Activated CD4-positive, alpha-beta T cell treated with anti-CD3 and anti-CD28 coated beads for 36 hours (primary cell): ENCODE data around the gene PAX5. TPM values are rescaled to one million over a fixed set of nuclear protein-coding genes. Genes with fewer than 3 reads are reported as not detected.

Experiments
- ATAC-seq: fragments of 200-7000 bp; cut with Tn5 transposase; one replicate; pipeline ENCODE4 v1.10.0; 2021; ENCODE audit warnings: mild to moderate bottlenecking, moderate library complexity
- CTCF ChIA-PET: fragments of 350-600 bp; sonication (Branson Sonifier 250); formaldehyde crosslinking; loops from one replicate; lab custom pipeline; 2021; ENCODE audit warnings: antibody characterized with exemption; lab: Charles Lee
- POLR2A ChIA-PET: fragments of 350-600 bp; sonication (Branson Sonifier 250); formaldehyde crosslinking; loops from one replicate; lab custom pipeline; 2021; ENCODE audit warnings: antibody characterized with exemption, inconsistent platforms; lab: Charles Lee
- DNase-seq: peaks from one replicate; pipeline ENCODE4 v3.0.0-alpha.2; 2020
- H3K27ac Mint-ChIP-seq: one replicate; pipeline ENCODE4 v1.8.0; 2021; ENCODE audit warnings: mixed read lengths
- H3K27me3 Mint-ChIP-seq: one replicate; pipeline ENCODE4 v1.8.0; 2021; ENCODE audit warnings: mixed read lengths
- H3K36me3 Mint-ChIP-seq: one replicate; pipeline ENCODE4 v1.8.0; 2021; ENCODE audit warnings: low read depth, mixed read lengths
- H3K4me1 Mint-ChIP-seq: one replicate; pipeline ENCODE4 v1.8.0; 2021; ENCODE audit warnings: mixed read lengths
- H3K4me3 Mint-ChIP-seq: one replicate; pipeline ENCODE4 v1.8.0; 2021; ENCODE audit warnings: mild to moderate bottlenecking, moderate library complexity, mixed read lengths
- H3K9me3 Mint-ChIP-seq: one replicate; pipeline ENCODE4 v1.8.0; 2021; ENCODE audit warnings: low read depth, mixed read lengths
- intact Hi-C, 2 experiments: fragments of 100-400 bp; cut with DNase I in 1 of 2; cut with micrococcal nuclease in 1 of 2; formaldehyde crosslinking; loops; one replicate each; pipeline versions ENCODE4 v1.14.2 to v1.15.1; 2022 to 2024; cut with DNase I, micrococcal nuclease
- total RNA-seq, 2 experiments: library from RNA; stranded (reverse); gene quantifications; one replicate each; pipeline ENCODE4 v1.2.3, GENCODE V29; 2021

PAX5 gene
- total RNA-seq, 2 experiments from 2014 or later: 0.21 to 0.51 TPM

DNA sequence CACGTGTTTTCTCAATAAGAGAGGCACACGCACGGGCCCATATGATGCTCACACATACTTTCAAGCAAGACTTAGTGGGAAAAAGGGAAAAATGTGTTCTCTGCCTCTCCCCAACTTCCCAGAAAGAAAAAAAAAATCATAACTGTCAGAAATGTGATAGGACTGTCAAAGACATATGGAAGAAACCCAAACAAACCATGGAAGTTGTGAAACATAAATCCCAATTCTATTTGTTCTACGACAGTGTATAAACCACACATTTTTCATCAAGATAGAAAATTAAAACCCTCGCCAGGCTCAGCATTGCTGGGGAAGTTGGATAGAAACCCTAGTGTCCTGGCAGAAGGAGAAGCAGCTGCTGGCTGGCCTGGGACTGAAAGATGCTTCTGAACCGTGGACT is 211.9 kb downstream of the PAX5 start:
- POLR2A ChIA-PET: no interaction called here
- intact Hi-C loops: no loop called here
- CTCF ChIA-PET: no interaction called here
- Mint-ChIP-seq H3K27me3 (peaks cover 10% of the 10 kb centered on the region), H3K27ac (no peak overlapping the region), H3K4me1 (no peaks in the 10 kb centered on the region), H3K36me3 (no peaks in the 10 kb centered on the region), H3K9me3 (no peaks in the 10 kb centered on the region), H3K4me3 (no peak overlapping the region)
- DNase-seq (no peak), ATAC-seq (no peak)

DNA sequence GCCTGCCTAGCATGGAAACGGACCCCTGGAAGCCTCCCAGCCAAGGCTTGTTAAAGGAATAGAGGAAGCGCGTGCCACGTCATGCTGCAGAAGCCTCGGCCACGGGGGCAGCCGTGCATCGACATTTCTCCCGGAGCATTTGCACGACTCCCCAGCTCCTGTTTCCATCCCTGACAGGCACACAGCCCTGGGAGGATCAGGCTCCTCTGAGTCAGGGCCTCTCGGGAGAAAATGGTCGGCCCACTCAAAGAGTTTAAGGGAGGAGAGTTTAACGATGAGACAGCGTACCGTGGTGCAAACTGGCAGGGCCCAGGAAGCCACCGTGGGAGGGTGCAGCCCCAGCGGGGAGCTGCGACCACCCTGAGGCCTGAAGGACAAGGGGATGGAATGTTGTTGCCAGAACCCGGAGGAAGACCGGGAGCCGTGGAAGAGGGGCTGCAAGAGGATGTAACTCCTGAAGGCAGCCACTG is 213.6 kb downstream of the PAX5 start:
- Mint-ChIP-seq H3K9me3 (no peaks in the 10 kb centered on the region), H3K27ac (no peak overlapping the region), H3K36me3 (no peaks in the 10 kb centered on the region), H3K4me1 (no peaks in the 10 kb centered on the region), H3K27me3 (peaks cover 15% of the 10 kb centered on the region), H3K4me3 (no peak overlapping the region)
- ChIA-PET CTCF (interaction anchor here (0.7 to 1.1 kb wide), 2 partner anchors 90 to 160 kb away, joined by 3 to 4 read pairs; no protein-coding TSS in a partner anchor), POLR2A (no interaction called here)
- no peak for ATAC-seq
- no peak for DNase-seq
- intact Hi-C loops: no loop called here

DNA sequence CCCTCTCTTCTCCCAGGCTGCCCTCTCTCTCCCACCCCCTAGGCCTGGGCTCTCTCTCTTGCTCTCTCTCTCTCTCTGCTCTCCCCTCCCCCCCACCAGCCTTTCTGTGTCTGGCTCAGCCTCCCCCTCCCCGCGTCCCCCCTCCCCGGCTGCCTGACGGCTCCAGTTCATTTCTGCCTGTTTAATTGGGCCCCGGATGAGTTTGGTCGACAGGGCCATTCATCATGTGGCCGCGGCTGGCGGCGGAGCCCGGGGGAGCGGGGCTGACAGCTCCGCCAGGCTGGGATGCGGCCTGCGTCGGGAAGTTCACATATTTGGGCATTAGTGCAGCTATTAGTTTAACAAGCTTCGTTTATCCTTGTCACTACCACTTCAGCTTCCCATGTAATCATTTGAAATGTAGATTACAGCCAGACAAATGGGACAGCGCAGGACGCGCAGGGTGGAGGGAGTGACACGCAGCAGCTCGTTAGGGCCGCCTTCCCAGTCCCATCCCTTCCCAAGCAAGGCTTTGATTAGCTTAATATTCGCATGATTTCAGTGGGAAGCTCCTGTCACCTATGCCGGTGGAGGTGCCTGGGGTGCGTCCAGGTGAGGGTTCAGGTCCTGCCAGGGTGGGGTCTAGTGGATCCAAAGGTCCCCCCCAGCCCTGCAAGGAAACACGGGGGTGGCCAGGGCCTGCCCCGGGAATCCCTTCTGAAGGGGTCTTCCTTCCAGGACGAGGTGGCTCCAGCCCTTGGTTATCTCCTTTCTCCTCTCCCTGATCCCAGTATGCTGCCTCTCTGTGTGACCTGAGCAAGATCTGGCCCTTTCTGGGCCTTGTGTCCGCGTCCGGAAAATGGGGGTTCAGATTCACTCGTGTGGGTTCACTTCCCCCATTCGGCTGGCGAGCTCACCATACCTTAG is 214.8 kb downstream of the PAX5 start:
- H3K4me3 Mint-ChIP-seq: no peak overlapping the region
- no peak overlapping the region for H3K27ac Mint-ChIP-seq
- no peaks in the 10 kb centered on the region for H3K4me1 Mint-ChIP-seq
- ChIA-PET CTCF (no interaction called here), POLR2A (no interaction called here)
- no peaks in the 10 kb centered on the region for H3K9me3 Mint-ChIP-seq
- ATAC-seq (no peak), DNase-seq (no peak)
- H3K27me3 Mint-ChIP-seq: peaks cover 15% of the 10 kb centered on the region
- H3K36me3 Mint-ChIP-seq: no peaks in the 10 kb centered on the region
- intact Hi-C loops: loop anchor here in 1 of 2 experiments (10.0 kb wide), 1 partner anchor 126 kb away; no protein-coding TSS in a partner anchor

DNA sequence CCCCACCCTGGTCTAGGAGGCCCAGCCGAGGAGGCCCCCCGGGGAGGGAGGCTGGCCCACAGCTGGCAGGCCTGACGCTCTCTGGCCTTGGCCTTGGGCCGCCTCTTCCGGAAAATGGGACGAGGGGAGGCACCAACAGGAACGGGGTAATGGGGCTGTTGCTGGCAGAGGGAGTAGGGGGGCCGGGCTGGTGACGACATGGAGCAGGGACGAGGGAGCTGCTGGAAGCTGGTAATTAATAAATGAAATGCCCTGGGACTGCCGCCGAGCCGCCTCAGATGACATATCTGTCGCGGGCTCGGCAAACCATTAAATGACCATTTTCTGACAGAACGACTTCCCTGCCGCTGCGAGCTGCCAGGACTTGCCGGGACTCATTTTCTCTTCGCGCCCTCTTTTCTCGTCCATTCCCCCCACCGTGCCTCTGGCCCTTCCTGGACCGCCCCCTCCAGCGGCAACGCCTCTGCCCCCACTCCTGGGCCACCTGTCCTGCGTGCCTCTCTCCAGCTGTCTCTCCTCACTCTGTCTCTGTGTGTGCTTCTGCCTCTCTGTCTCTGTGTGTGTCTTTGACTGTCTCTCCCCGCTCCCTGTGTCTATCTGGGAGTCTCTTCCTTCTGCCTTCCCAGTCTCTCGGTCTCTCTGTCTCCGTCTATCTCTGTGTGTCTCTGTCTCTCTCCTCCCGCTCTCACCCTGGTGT is 215.7 kb downstream of the PAX5 start:
- H3K36me3 Mint-ChIP-seq: no peaks in the 10 kb centered on the region
- H3K27ac Mint-ChIP-seq: no peak overlapping the region
- ChIA-PET POLR2A (no interaction called here), CTCF (interaction anchor here (0.6 kb wide), 1 partner anchor 702 kb away, joined by 3 read pairs; no protein-coding TSS in a partner anchor)
- intact Hi-C loops: loop anchor here in 1 of 2 experiments (10.0 kb wide), 1 partner anchor 126 kb away; no protein-coding TSS in a partner anchor
- no peaks in the 10 kb centered on the region for H3K4me1 Mint-ChIP-seq
- no peak for ATAC-seq
- no peak for DNase-seq
- peaks cover 15% of the 10 kb centered on the region for H3K27me3 Mint-ChIP-seq
- no peak overlapping the region for H3K4me3 Mint-ChIP-seq
- H3K9me3 Mint-ChIP-seq: no peaks in the 10 kb centered on the region

DNA sequence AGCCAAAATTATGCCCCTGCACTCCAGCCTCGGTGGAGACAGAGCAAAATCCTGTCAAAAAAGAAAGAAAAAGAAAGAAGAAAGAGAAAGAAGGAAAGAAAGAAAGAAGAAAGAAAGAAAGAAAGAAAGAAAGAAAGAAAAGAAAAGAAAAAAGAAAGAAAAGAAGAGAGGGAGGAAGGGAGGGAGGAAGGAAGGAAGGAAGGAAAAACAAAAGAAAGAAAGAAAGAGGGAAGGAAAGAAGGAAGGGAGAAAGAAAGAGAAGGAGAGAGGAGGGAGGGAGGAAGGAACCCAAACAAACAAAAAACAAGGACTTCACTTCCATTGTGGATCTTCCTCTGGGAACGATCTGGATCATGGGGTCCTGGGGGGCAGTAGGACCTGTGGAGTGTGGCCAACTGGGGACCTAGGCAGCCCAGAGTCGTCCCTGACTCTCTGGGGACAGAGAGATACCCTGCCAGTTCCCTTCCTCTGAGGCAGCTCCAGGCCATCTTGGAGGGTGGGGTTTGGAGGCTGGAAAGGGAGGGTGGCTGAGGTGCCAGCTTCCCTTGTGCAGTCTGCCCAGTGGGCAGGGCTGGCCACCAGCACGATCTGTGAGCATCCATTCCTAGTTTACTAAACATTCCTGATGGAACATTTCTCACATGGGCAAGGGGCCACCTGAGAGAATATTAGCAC is 216.8 kb downstream of the PAX5 start:
- H3K9me3 Mint-ChIP-seq: no peaks in the 10 kb centered on the region
- ATAC-seq (no peak), DNase-seq (no peak)
- no peaks in the 10 kb centered on the region for H3K36me3 Mint-ChIP-seq
- H3K4me1 Mint-ChIP-seq: no peaks in the 10 kb centered on the region
- intact Hi-C loops: loop anchor here in 1 of 2 experiments (10.0 kb wide), 1 partner anchor 128 kb away; no protein-coding TSS in a partner anchor
- CTCF ChIA-PET: no interaction called here
- peaks cover 15% of the 10 kb centered on the region for H3K27me3 Mint-ChIP-seq
- POLR2A ChIA-PET: no interaction called here
- no peak overlapping the region for H3K27ac Mint-ChIP-seq
- no peak overlapping the region for H3K4me3 Mint-ChIP-seq

DNA sequence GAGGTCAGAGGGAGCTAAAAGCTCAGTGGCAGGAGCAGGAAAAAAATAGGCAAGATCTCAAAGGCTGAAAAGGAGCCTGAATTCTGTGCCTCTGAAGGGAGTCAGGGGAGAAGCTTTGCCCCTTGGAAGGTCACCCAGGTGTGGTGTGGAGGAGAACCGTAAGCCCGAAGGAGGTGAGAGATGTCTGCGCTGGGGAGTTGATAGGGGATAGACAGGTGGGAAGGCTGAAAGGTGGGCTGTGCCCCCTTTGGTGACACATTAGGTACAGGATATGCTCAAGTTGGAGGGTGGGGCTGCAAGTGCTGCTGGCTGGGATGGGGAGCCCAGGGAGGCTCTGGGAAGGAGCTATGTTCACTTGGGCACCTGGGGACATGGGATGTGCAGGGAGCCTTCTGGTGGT is 217.7 kb downstream of the PAX5 start:
- CTCF ChIA-PET: no interaction called here
- ATAC-seq (no peak), DNase-seq (no peak)
- H3K4me3 Mint-ChIP-seq: no peak overlapping the region
- peaks cover 15% of the 10 kb centered on the region for H3K27me3 Mint-ChIP-seq
- H3K9me3 Mint-ChIP-seq: no peaks in the 10 kb centered on the region
- H3K4me1 Mint-ChIP-seq: no peaks in the 10 kb centered on the region
- POLR2A ChIA-PET: no interaction called here
- H3K36me3 Mint-ChIP-seq: no peaks in the 10 kb centered on the region
- intact Hi-C loops: loop anchor here in 1 of 2 experiments (10.0 kb wide), 1 partner anchor 128 kb away; no protein-coding TSS in a partner anchor
- no peak overlapping the region for H3K27ac Mint-ChIP-seq

DNA sequence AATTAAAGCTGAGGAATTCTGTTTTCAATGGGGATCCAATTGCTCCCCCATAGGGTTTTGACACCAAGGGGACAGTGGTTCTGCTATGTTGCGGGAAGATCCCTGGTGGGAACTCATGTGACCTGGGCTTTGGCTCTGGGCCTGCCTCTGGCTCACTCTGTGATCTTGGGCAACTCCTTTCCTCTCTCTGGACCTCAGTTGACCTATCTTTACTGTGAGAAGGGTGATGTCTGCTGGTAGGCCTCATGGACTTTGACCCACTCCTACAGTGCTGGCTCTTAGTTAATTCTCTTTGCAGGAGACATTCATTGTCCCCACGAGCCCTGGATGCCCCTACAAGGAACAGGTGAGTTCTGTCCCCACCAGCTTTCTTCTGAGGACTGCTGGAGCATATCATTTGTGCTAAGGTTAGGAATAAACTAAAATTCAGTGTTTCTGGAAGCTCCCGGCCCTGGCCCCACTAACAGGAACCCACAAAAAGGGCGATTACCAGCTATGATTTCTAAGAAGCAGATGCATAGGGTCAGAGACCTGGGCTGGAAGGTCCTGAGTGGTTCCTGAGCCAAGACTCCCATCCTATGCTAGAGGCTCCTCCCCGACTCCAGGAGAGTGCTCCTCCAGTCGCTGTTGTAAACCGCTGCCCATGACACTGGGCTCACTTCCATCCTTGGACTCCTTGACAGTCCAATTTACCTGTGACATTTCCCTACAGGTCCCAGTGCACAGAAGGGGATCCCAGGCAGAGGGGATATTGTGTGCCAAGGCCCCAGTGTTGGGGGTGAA is 218.3 kb downstream of the PAX5 start:
- no peak overlapping the region for H3K27ac Mint-ChIP-seq
- H3K27me3 Mint-ChIP-seq: peaks cover 15% of the 10 kb centered on the region
- no peak overlapping the region for H3K4me3 Mint-ChIP-seq
- H3K9me3 Mint-ChIP-seq: no peaks in the 10 kb centered on the region
- H3K4me1 Mint-ChIP-seq: no peaks in the 10 kb centered on the region
- CTCF ChIA-PET: interaction anchor here (0.6 to 0.7 kb wide), 2 partner anchors 507 to 1005 kb away, joined by 3 read pairs; no protein-coding TSS in a partner anchor
- POLR2A ChIA-PET: no interaction called here
- H3K36me3 Mint-ChIP-seq: no peaks in the 10 kb centered on the region
- intact Hi-C loops: loop anchor here in 1 of 2 experiments (10.0 kb wide), 1 partner anchor 129 kb away; no protein-coding TSS in a partner anchor
- no peak for ATAC-seq
- DNase-seq: no peak

DNA sequence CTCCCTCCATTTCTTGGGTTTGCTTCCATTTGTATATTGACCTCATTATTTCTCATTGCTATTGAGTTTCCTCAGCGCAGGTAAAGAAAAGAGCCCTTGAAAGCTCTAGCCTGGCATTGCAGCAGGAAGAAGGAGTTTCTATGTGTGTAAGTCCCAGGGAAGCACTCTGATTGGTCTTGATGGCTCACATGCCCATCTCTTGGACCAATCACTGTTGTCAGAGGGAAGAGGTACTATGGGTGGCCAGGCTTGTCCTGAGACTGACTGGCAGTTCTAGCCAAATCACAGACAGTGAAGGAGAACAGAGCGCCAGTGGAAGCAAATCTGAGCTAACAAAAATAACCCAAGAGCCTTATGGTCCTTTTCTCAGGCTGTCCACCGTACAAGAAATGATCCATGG is 219.0 kb downstream of the PAX5 start:
- ChIA-PET CTCF (interaction anchor here (0.6 to 0.7 kb wide), 3 partner anchors 508 to 1005 kb away, joined by 3 read pairs; no protein-coding TSS in a partner anchor), POLR2A (no interaction called here)
- intact Hi-C loops: loop anchor here in 1 of 2 experiments (10.0 kb wide), 1 partner anchor 130 kb away; no protein-coding TSS in a partner anchor
- Mint-ChIP-seq H3K36me3 (no peaks in the 10 kb centered on the region), H3K4me1 (no peaks in the 10 kb centered on the region), H3K9me3 (no peaks in the 10 kb centered on the region), H3K27me3 (peaks cover 13% of the 10 kb centered on the region), H3K27ac (no peak overlapping the region), H3K4me3 (no peak overlapping the region)
- ATAC-seq (no peak), DNase-seq (no peak)

DNA sequence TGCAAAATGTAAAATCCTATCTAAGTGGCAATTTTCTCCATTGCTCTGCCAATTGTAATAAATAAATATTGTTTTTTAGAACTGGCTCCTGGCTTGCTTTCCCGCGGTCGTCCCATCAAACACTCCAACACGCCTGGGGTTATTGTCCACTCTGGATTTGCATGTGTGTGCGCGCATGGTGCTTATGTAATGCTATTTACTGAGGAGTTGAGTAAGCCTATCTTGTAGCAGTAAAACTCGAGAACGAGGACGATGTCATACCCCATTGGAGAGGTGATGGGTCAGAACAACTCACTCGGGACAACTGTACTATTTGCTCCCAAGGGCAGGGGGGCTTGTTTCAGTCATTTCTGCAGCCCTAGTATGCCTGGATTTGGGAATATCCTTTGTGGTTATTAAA is 220.9 kb downstream of the PAX5 start:
- ChIA-PET POLR2A (no interaction called here), CTCF (interaction anchor here (1.5 kb wide), 1 partner anchor 61 kb away, joined by 4 read pairs; no protein-coding TSS in a partner anchor)
- no peaks in the 10 kb centered on the region for H3K9me3 Mint-ChIP-seq
- no peak overlapping the region for H3K27ac Mint-ChIP-seq
- no peak for DNase-seq
- no peaks in the 10 kb centered on the region for H3K4me1 Mint-ChIP-seq
- no peak overlapping the region for H3K4me3 Mint-ChIP-seq
- intact Hi-C loops: loop anchor here in 1 of 2 experiments (10.0 kb wide), 1 partner anchor 132 kb away; no protein-coding TSS in a partner anchor
- ATAC-seq: no peak
- H3K27me3 Mint-ChIP-seq: peaks cover 5% of the 10 kb centered on the region
- H3K36me3 Mint-ChIP-seq: no peaks in the 10 kb centered on the region

DNA sequence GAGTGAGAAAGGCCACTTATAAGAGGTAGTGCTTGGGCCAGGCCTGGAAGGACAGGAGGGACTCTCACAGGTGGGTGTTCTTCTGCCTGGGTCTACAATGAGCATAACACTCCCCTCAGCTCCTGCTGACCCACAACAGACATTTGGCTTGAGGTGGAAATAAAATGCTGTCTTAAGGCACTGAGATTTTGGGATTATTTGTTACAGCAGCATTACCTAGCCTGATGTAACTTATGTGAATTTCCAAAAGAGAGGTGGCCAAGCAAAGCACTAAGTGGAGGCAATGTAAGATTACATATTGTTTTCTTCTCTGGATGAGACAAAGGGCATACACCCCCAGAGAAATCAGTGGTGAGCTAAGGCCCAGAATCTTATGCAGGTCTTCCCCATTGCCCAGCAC is 221.5 kb downstream of the PAX5 start:
- no peak overlapping the region for H3K4me3 Mint-ChIP-seq
- H3K4me1 Mint-ChIP-seq: no peaks in the 10 kb centered on the region
- H3K36me3 Mint-ChIP-seq: no peaks in the 10 kb centered on the region
- POLR2A ChIA-PET: no interaction called here
- ATAC-seq (no peak), DNase-seq (no peak)
- no peak overlapping the region for H3K27ac Mint-ChIP-seq
- CTCF ChIA-PET: interaction anchor here (1.5 kb wide), 1 partner anchor 61 kb away, joined by 4 read pairs; no protein-coding TSS in a partner anchor
- H3K27me3 Mint-ChIP-seq: peaks cover 5% of the 10 kb centered on the region
- no peaks in the 10 kb centered on the region for H3K9me3 Mint-ChIP-seq
- intact Hi-C loops: loop anchor here in 1 of 2 experiments (10.0 kb wide), 1 partner anchor 132 kb away; no protein-coding TSS in a partner anchor
